Measurements from ENCODE around the gene ADRA2C.

The ADRA2C gene

GRCh38 chr4:3781193-3781886 is 15.2 kb downstream of the ADRA2C start:
- H3K27me3 ChIP-seq (ENCODE audit: insufficient read depth, low read length): no peaks in the 10 kb centered on the region
- 91% methylated on average over 19 of the region's 19 CpGs for WGBS
- H3K9ac ChIP-seq (ENCODE audit: low read depth, low read length): no peak overlapping the region
- H3K36me3 ChIP-seq (ENCODE audit: insufficient read depth, low read length): no peaks in the 10 kb centered on the region
- no peak overlapping the region for H3K4me3 ChIP-seq (ENCODE audit: low read length)
- H3K27ac ChIP-seq (ENCODE audit: low read depth, low read length): no peak overlapping the region
- H3K9me3 ChIP-seq (ENCODE audit: insufficient read depth, low read depth, low read length): no peaks in the 10 kb centered on the region
- peaks cover 5% of the 10 kb centered on the region; the same call in 1 of the 2 replicates for H3K4me1 ChIP-seq (ENCODE audit: insufficient read depth, low read length)

- Histone ChIP-seq H3K4me3 (ENCODE audit: low read length) (no peak overlapping the region), H3K4me1 (ENCODE audit: insufficient read depth, low read length) (peaks cover 5% of the 10 kb centered on the region; the same call in 1 of the 2 replicates), H3K27ac (ENCODE audit: low read depth, low read length) (no peak overlapping the region), H3K36me3 (ENCODE audit: insufficient read depth, low read length) (no peaks in the 10 kb centered on the region), H3K27me3 (ENCODE audit: insufficient read depth, low read length) (no peaks in the 10 kb centered on the region), H3K9me3 (ENCODE audit: insufficient read depth, low read depth, low read length) (no peaks in the 10 kb centered on the region), H3K9ac (ENCODE audit: low read depth, low read length) (no peak overlapping the region)
- 87% methylated on average over 25 of the region's 25 CpGs for WGBS
Observed at GRCh38 chr4:3781997-3782930, 16.1 kb downstream of the ADRA2C start.

- Histone ChIP-seq H3K27me3 (ENCODE audit: insufficient read depth, low read length) (no peaks in the 10 kb centered on the region), H3K27ac (ENCODE audit: low read depth, low read length) (no peak overlapping the region), H3K36me3 (ENCODE audit: insufficient read depth, low read length) (no peaks in the 10 kb centered on the region), H3K9me3 (ENCODE audit: insufficient read depth, low read depth, low read length) (no peaks in the 10 kb centered on the region), H3K4me1 (ENCODE audit: insufficient read depth, low read length) (peaks cover 5% of the 10 kb centered on the region; the same call in 1 of the 2 replicates), H3K4me3 (ENCODE audit: low read length) (no peak overlapping the region), H3K9ac (ENCODE audit: low read depth, low read length) (no peak overlapping the region)
- 69% methylated on average over 27 of the region's 27 CpGs for WGBS
Observed at GRCh38 chr4:3783693-3784306, 17.6 kb downstream of the ADRA2C start.

- no peak overlapping the region for H3K27ac ChIP-seq (ENCODE audit: low read depth, low read length)
- no peak overlapping the region for H3K9ac ChIP-seq (ENCODE audit: low read depth, low read length)
- H3K4me1 ChIP-seq (ENCODE audit: insufficient read depth, low read length): peaks cover 5% of the 10 kb centered on the region; the same call in 1 of the 2 replicates
- no peaks in the 10 kb centered on the region for H3K27me3 ChIP-seq (ENCODE audit: insufficient read depth, low read length)
- WGBS: 89% methylated on average over 22 of the region's 23 CpGs
- no peaks in the 10 kb centered on the region for H3K9me3 ChIP-seq (ENCODE audit: insufficient read depth, low read depth, low read length)
- H3K4me3 ChIP-seq (ENCODE audit: low read length): no peak overlapping the region
- no peaks in the 10 kb centered on the region for H3K36me3 ChIP-seq (ENCODE audit: insufficient read depth, low read length)
Observed at GRCh38 chr4:3784454-3785291, 18.5 kb downstream of the ADRA2C start.

- Histone ChIP-seq H3K4me1 (ENCODE audit: insufficient read depth, low read length) (peaks cover 4% of the 10 kb centered on the region; the same call in 1 of the 2 replicates), H3K36me3 (ENCODE audit: insufficient read depth, low read length) (no peaks in the 10 kb centered on the region), H3K4me3 (ENCODE audit: low read length) (no peak overlapping the region), H3K9me3 (ENCODE audit: insufficient read depth, low read depth, low read length) (no peaks in the 10 kb centered on the region), H3K27me3 (ENCODE audit: insufficient read depth, low read length) (no peaks in the 10 kb centered on the region), H3K9ac (ENCODE audit: low read depth, low read length) (no peak overlapping the region), H3K27ac (ENCODE audit: low read depth, low read length) (no peak overlapping the region)
- WGBS: 95% methylated on average over 8 of the region's 8 CpGs
Observed at GRCh38 chr4:3785292-3785565, 19.0 kb downstream of the ADRA2C start.

GRCh38 chr4:3786196-3786869 is 20.1 kb downstream of the ADRA2C start:
- Histone ChIP-seq H3K4me1 (ENCODE audit: insufficient read depth, low read length) (no peaks in the 10 kb centered on the region), H3K36me3 (ENCODE audit: insufficient read depth, low read length) (no peaks in the 10 kb centered on the region), H3K4me3 (ENCODE audit: low read length) (no peak overlapping the region), H3K27me3 (ENCODE audit: insufficient read depth, low read length) (no peaks in the 10 kb centered on the region), H3K9ac (ENCODE audit: low read depth, low read length) (no peak overlapping the region), H3K9me3 (ENCODE audit: insufficient read depth, low read depth, low read length) (no peaks in the 10 kb centered on the region), H3K27ac (ENCODE audit: low read depth, low read length) (no peak overlapping the region)
- 90% methylated on average over 13 of the region's 13 CpGs for WGBS

GRCh38 chr4:3787489-3788365 is 21.5 kb downstream of the ADRA2C start:
- Histone ChIP-seq H3K27me3 (ENCODE audit: insufficient read depth, low read length) (no peaks in the 10 kb centered on the region), H3K36me3 (ENCODE audit: insufficient read depth, low read length) (no peaks in the 10 kb centered on the region), H3K4me3 (ENCODE audit: low read length) (no peak overlapping the region), H3K9me3 (ENCODE audit: insufficient read depth, low read depth, low read length) (no peaks in the 10 kb centered on the region), H3K9ac (ENCODE audit: low read depth, low read length) (no peak overlapping the region), H3K4me1 (ENCODE audit: insufficient read depth, low read length) (no peaks in the 10 kb centered on the region), H3K27ac (ENCODE audit: low read depth, low read length) (no peak overlapping the region)
- WGBS: 90% methylated on average over 23 of the region's 23 CpGs

- no peaks in the 10 kb centered on the region for H3K36me3 ChIP-seq (ENCODE audit: insufficient read depth, low read length)
- WGBS: 91% methylated on average over 13 of the region's 13 CpGs
- H3K4me1 ChIP-seq (ENCODE audit: insufficient read depth, low read length): no peaks in the 10 kb centered on the region
- H3K27me3 ChIP-seq (ENCODE audit: insufficient read depth, low read length): no peaks in the 10 kb centered on the region
- H3K4me3 ChIP-seq (ENCODE audit: low read length): no peak overlapping the region
- H3K27ac ChIP-seq (ENCODE audit: low read depth, low read length): no peak overlapping the region
- no peaks in the 10 kb centered on the region for H3K9me3 ChIP-seq (ENCODE audit: insufficient read depth, low read depth, low read length)
- no peak overlapping the region for H3K9ac ChIP-seq (ENCODE audit: low read depth, low read length)
Observed at GRCh38 chr4:3788366-3788660, 22.1 kb downstream of the ADRA2C start.

- Histone ChIP-seq H3K36me3 (ENCODE audit: insufficient read depth, low read length) (no peaks in the 10 kb centered on the region), H3K27ac (ENCODE audit: low read depth, low read length) (no peak overlapping the region), H3K4me3 (ENCODE audit: low read length) (no peak overlapping the region), H3K9me3 (ENCODE audit: insufficient read depth, low read depth, low read length) (no peaks in the 10 kb centered on the region), H3K9ac (ENCODE audit: low read depth, low read length) (no peak overlapping the region), H3K27me3 (ENCODE audit: insufficient read depth, low read length) (no peaks in the 10 kb centered on the region), H3K4me1 (ENCODE audit: insufficient read depth, low read length) (no peaks in the 10 kb centered on the region)
- 84% methylated on average over 9 of the region's 9 CpGs for WGBS
Observed at GRCh38 chr4:3789587-3789986, 23.4 kb downstream of the ADRA2C start.

Measured in HUES64 (cell line).